Smooth muscle cell (in vitro differentiated cells): ENCODE measurements around the gene MX2. TPM values are rescaled to one million over a fixed set of nuclear protein-coding genes. Genes with fewer than 3 reads are reported as not detected.

Source experiments
- DNase-seq: peaks from one replicate; lab custom pipeline; 2025; ENCODE audit not compliant: unreplicated experiment; lab: John Stamatoyannopoulos, UW
- H2AFZ ChIP-seq: fragments of 200-600 bp; sonication (generic); 2 replicates; pipeline ENCODE4 v1.6.0; 2016; ENCODE audit warnings: antibody characterized with exemption, low read depth, mild to moderate bottlenecking
- H3F3A ChIP-seq: fragments of 200-600 bp; sonication (generic); 2 replicates; pipeline ENCODE4 v1.6.0; 2017; ENCODE audit warnings: antibody characterized with exemption, low read depth
- H3K27ac ChIP-seq: fragments of 200-600 bp; sonication (generic); 2 replicates; pipeline ENCODE4 v1.5.1; 2016; ENCODE audit warnings: low read depth, mild to moderate bottlenecking
- H3K27me3 ChIP-seq: fragments of 200-600 bp; sonication (generic); 2 replicates; pipeline ENCODE4 v1.6.1; 2016; ENCODE audit warnings: low read depth, mild to moderate bottlenecking
- H3K36me3 ChIP-seq: fragments of 200-600 bp; sonication (generic); 2 replicates; pipeline ENCODE4 v1.5.1; 2016; ENCODE audit warnings: low read depth
- H3K4me1 ChIP-seq: fragments of 200-600 bp; sonication (generic); 2 replicates; pipeline ENCODE4 v1.5.1; 2016; ENCODE audit warnings: low read depth
- H3K4me2 ChIP-seq: fragments of 200-600 bp; sonication (generic); 2 replicates; pipeline ENCODE4 v1.6.0; 2016; ENCODE audit warnings: mild to moderate bottlenecking
- H3K4me3 ChIP-seq: fragments of 200-600 bp; sonication (generic); 2 replicates; pipeline ENCODE4 v1.5.1; 2016; ENCODE audit warnings: mild to moderate bottlenecking
- H3K79me2 ChIP-seq: fragments of 200-600 bp; sonication (generic); 2 replicates; pipeline ENCODE4 v1.6.0; 2016; ENCODE audit warnings: low read depth, mild to moderate bottlenecking
- H3K9ac ChIP-seq: fragments of 200-600 bp; sonication (generic); 2 replicates; pipeline ENCODE4 v1.6.0; 2016; ENCODE audit warnings: low read depth
- H3K9me3 ChIP-seq: fragments of 200-600 bp; sonication (generic); replicated peaks from 2 replicates; pipeline ENCODE4 v1.5.1; 2016; ENCODE audit warnings: low read depth
- H4K20me1 ChIP-seq: fragments of 200-600 bp; sonication (generic); 2 replicates; pipeline ENCODE4 v1.6.0; 2016; ENCODE audit warnings: low read depth
- WGBS: methylation state at CpG from one replicate; pipeline ENCODE4 v1.1.7; 2016; ENCODE audit warnings: low lambda C conversion rate; 5-methylcytosine and 5-hydroxymethylcytosine counted together
- polyA plus RNA-seq: library from polyadenylated mRNA; unstranded; fragments of >200 nt; fragmentation: Nextera tagmentation; extraction: Ambion mirVana; gene quantifications from 2 replicates; pipeline ENCODE4 v1.2.1, GENCODE V29; 2016
- total RNA-seq: library from RNA; depleted of rRNA; stranded (reverse); fragments of >200 nt; gene quantifications from 2 replicates; pipeline ENCODE4 v1.2.3, GENCODE V29; 2014
- TF ChIP-seq, protein P1 (sequence below): fragments of 200-600 bp; sonication (generic); IDR thresholded peaks from 2 replicates; pipeline ENCODE4 v1.5.1; 2017; ENCODE audit warnings: borderline replicate concordance, mild to moderate bottlenecking, antibody characterized with exemption; ENCODE audit not compliant: insufficient read depth, poor library complexity, severe bottlenecking

The MX2 gene
- total and polyA plus RNA-seq, 2 experiments from 2014 or later, result 2.5 to 3.1 TPM

GRCh38 chr21:41327753-41328152 lies 34.1 kb upstream of the MX2 start:
- Histone ChIP-seq H3K27me3 (no peaks in the 10 kb centered on the region), H3F3A (no peaks in the 10 kb centered on the region), H4K20me1 (no peaks in the 10 kb centered on the region), H3K4me3 (no peak overlapping the region), H3K36me3 (no peaks in the 10 kb centered on the region), H3K4me2 (no peak overlapping the region), H3K9ac (no peak overlapping the region), H2AFZ (no peak overlapping the region), H3K9me3 (no peaks in the 10 kb centered on the region), H3K27ac (no peak overlapping the region), H3K79me2 (no peaks in the 10 kb centered on the region), H3K4me1 (no peaks in the 10 kb centered on the region)
- no peak for DNase-seq
- TF ChIP-seq, protein P1, sequence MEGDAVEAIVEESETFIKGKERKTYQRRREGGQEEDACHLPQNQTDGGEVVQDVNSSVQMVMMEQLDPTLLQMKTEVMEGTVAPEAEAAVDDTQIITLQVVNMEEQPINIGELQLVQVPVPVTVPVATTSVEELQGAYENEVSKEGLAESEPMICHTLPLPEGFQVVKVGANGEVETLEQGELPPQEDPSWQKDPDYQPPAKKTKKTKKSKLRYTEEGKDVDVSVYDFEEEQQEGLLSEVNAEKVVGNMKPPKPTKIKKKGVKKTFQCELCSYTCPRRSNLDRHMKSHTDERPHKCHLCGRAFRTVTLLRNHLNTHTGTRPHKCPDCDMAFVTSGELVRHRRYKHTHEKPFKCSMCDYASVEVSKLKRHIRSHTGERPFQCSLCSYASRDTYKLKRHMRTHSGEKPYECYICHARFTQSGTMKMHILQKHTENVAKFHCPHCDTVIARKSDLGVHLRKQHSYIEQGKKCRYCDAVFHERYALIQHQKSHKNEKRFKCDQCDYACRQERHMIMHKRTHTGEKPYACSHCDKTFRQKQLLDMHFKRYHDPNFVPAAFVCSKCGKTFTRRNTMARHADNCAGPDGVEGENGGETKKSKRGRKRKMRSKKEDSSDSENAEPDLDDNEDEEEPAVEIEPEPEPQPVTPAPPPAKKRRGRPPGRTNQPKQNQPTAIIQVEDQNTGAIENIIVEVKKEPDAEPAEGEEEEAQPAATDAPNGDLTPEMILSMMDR, result no peak
- WGBS, result 86% methylated on average over 8 of the region's 8 CpGs

- 83% methylated on average over 16 of the region's 16 CpGs for WGBS
- no peaks in the 10 kb centered on the region for H3K27me3 ChIP-seq
- H2AFZ ChIP-seq, result no peak overlapping the region
- DNase-seq, result no peak
- no peaks in the 10 kb centered on the region for H3K36me3 ChIP-seq
- H3K79me2 ChIP-seq, result no peaks in the 10 kb centered on the region
- no peaks in the 10 kb centered on the region for H3K9me3 ChIP-seq
- no peak overlapping the region for H3K27ac ChIP-seq
- H3F3A ChIP-seq, result no peaks in the 10 kb centered on the region
- no peak overlapping the region for H3K4me2 ChIP-seq
- no peak overlapping the region for H3K4me3 ChIP-seq
- no peak overlapping the region for H3K9ac ChIP-seq
- H4K20me1 ChIP-seq, result no peaks in the 10 kb centered on the region
- TF ChIP-seq, protein P1, result no peak
- H3K4me1 ChIP-seq, result no peaks in the 10 kb centered on the region
Measured at GRCh38 chr21:41328660-41329607, 32.9 kb upstream of the MX2 start.

- no peak overlapping the region for H3K4me2 ChIP-seq
- H3K36me3 ChIP-seq, result no peaks in the 10 kb centered on the region
- H3K79me2 ChIP-seq, result no peaks in the 10 kb centered on the region
- H3K9ac ChIP-seq, result no peak overlapping the region
- H3K4me1 ChIP-seq, result no peaks in the 10 kb centered on the region
- H3K4me3 ChIP-seq, result no peak overlapping the region
- no peak for DNase-seq
- no peak overlapping the region for H2AFZ ChIP-seq
- H3K27ac ChIP-seq, result no peak overlapping the region
- 95% methylated on average over 1 of the region's 1 CpG for WGBS
- TF ChIP-seq, protein P1, result no peak
- no peaks in the 10 kb centered on the region for H3F3A ChIP-seq
- no peaks in the 10 kb centered on the region for H4K20me1 ChIP-seq
- no peaks in the 10 kb centered on the region for H3K27me3 ChIP-seq
- H3K9me3 ChIP-seq, result no peaks in the 10 kb centered on the region
Measured at GRCh38 chr21:41333752-41334151, 28.1 kb upstream of the MX2 start.
